K562 (cell line): ENCODE results near the gene LSM12. TPM values are rescaled to one million over a fixed set of nuclear protein-coding genes. Genes with fewer than 3 reads are reported as not detected.
A peak's percentile ranks its signal among the peaks of the same experiment; 100 is the strongest.

ENCODE experiments used
- ATAC-seq: fragments of 200-7000 bp; cut with Tn5 transposase; 3 replicates; pipeline ENCODE4 v1.9.1; 2020; ENCODE audit warnings: moderate library complexity
- BruUV-seq: library from RNA; stranded (reverse); fragments of 400-500 nt; replicated peaks from 2 replicates; lab custom pipeline; 2021; lab: Mats Ljungman, UMichigan
- CTCF ChIA-PET: fragments of 300-600 bp; formaldehyde crosslinking; extraction: SDS; loops from one replicate; lab custom pipeline; 2021; ENCODE audit warnings: low intra/inter-chr PET ratio; lab: Yijun Ruan, JAX
- POLR2A ChIA-PET: fragments of 300-600, 350-650 bp; sonication (Branson Sonifier 250); formaldehyde crosslinking; extraction: SDS; loops from one replicate; lab custom pipeline; 2021; ENCODE audit warnings: antibody characterized with exemption, inconsistent platforms; lab: Yijun Ruan, JAX
- DNase-seq, 4 experiments: peaks; one replicate each; pipeline versions ENCODE4 v3.0.0 to v3.0.0-alpha.2; 2011 to 2018; ENCODE audit warnings: low spot score in 3 of 4, mixed read lengths in 3 of 4; ENCODE audit errors: extremely low read depth in 1 of 4
- FAIRE-seq: peaks from 2 replicates; lab custom pipeline; 2011; peaks lifted over from hg19 to GRCh38; lab: Jason Lieb, UNC
- H2AFZ ChIP-seq: 2 replicates; pipeline ENCODE4 v1.6.0; 2011; ENCODE audit warnings: low read depth, low read length, control low read depth, inconsistent platforms
- H3K27ac ChIP-seq: fragments of 200-600 bp; 3 replicates; pipeline ENCODE4 v1.8.0; 2011; ENCODE audit warnings: low read depth, mild to moderate bottlenecking, control low read depth, inconsistent platforms, low read length, moderate library complexity, mixed read lengths; ENCODE audit errors: extremely low read depth
- H3K27me3 ChIP-seq, 2 experiments: fragments of 300-600 bp in 1 of 2; 2 replicates in 1 of 2; 3 replicates in 1 of 2; pipeline versions ENCODE4 v1.6.0 to v1.8.0; 2011; ENCODE audit warnings: inconsistent platforms in 2 of 2, low read length in 2 of 2, mild to moderate bottlenecking in 1 of 2, mixed read lengths in 1 of 2, moderate library complexity in 1 of 2; ENCODE audit not compliant: control insufficient read depth in 2 of 2, insufficient read depth in 2 of 2
- H3K36me3 ChIP-seq: fragments of 300-600 bp; 3 replicates; pipeline ENCODE4 v1.8.0; 2011; ENCODE audit warnings: mild to moderate bottlenecking, low read length, inconsistent platforms; ENCODE audit not compliant: control insufficient read depth, insufficient read depth
- H3K4me1 ChIP-seq, 2 experiments: fragments of 200-600 bp in 1 of 2; replicated peaks in 1 of 2; 2 replicates in 1 of 2; 3 replicates in 1 of 2; pipeline versions ENCODE4 v1.5.1 to v1.8.0; 2011; ENCODE audit warnings: inconsistent platforms in 2 of 2, low read length in 2 of 2, mild to moderate bottlenecking in 1 of 2, mixed read lengths in 1 of 2, moderate library complexity in 1 of 2; ENCODE audit not compliant: control insufficient read depth in 2 of 2, insufficient read depth in 2 of 2
- H3K4me2 ChIP-seq: 2 replicates; pipeline ENCODE4 v1.6.1; 2011; ENCODE audit warnings: low read length, control low read depth, inconsistent platforms, mixed read lengths; ENCODE audit not compliant: insufficient read depth
- H3K4me3 ChIP-seq: fragments of 200-600 bp; sonication (generic), shearing (Covaris generic); 2 replicates; pipeline ENCODE4 v1.5.1; 2016; ENCODE audit warnings: control low read depth, inconsistent platforms
- H3K79me2 ChIP-seq: fragments of 200-600 bp; 3 replicates; pipeline ENCODE4 v1.8.0; 2011; ENCODE audit warnings: low read length, inconsistent platforms; ENCODE audit not compliant: control insufficient read depth, insufficient read depth
- H3K9ac ChIP-seq, 2 experiments: 2 replicates each; pipeline versions ENCODE4 v1.6.0 to v1.6.1; 2011; ENCODE audit warnings: low read depth in 2 of 2, low read length in 2 of 2, control low read depth in 1 of 2, inconsistent platforms in 1 of 2, mild to moderate bottlenecking in 1 of 2, mixed read lengths in 1 of 2; ENCODE audit not compliant: insufficient read depth in 1 of 2
- H3K9me1 ChIP-seq: one replicate; pipeline ENCODE4 v1.6.0; 2011; ENCODE audit warnings: inconsistent platforms, mild to moderate bottlenecking, low read length, moderate library complexity; ENCODE audit not compliant: control insufficient read depth, insufficient read depth
- H3K9me3 ChIP-seq: replicated peaks from 2 replicates; pipeline ENCODE4 v1.5.1; 2011; ENCODE audit warnings: low read depth, low read length, inconsistent platforms; ENCODE audit not compliant: control insufficient read depth, insufficient read depth
- H4K20me1 ChIP-seq: replicated peaks from 2 replicates; pipeline ENCODE4 v1.6.1; 2011; ENCODE audit warnings: low read length, inconsistent platforms, mixed read lengths; ENCODE audit not compliant: control insufficient read depth, insufficient read depth
- ZBTB7A ChIP-seq: IDR thresholded peaks from 2 replicates; pipeline ENCODE4 v1.6.1; 2011; ENCODE audit warnings: low read depth, mild to moderate bottlenecking, low read length, moderate library complexity, borderline replicate concordance; ENCODE audit not compliant: control insufficient read depth
- ZNF407 ChIP-seq: fragments of 450-650 bp; IDR thresholded peaks from 2 replicates; pipeline ENCODE4 v1.6.1; 2016; ENCODE audit warnings: low read depth
- WGBS: fragments of 100-300 bp; shearing (Covaris generic); methylation state at CpG from one replicate; pipeline ENCODE4 v1.1.6; 2016; ENCODE audit warnings: low coverage, mixed read lengths; ENCODE audit not compliant: insufficient coverage; ENCODE audit errors: missing lambda C conversion rate; 5-methylcytosine and 5-hydroxymethylcytosine counted together
- in situ Hi-C: fragments of 300-500 bp; cut with MboI; formaldehyde crosslinking; loops from 4 replicates; pipeline ENCODE4 v1.15.0; 2018; ENCODE audit warnings: inconsistent platforms, mixed read lengths
- intact Hi-C: fragments of 100-400 bp; cut with micrococcal nuclease; formaldehyde crosslinking; loops from 2 replicates; pipeline ENCODE4 v1.14.2; 2022
- polyA plus RNA-seq, 8 experiments: library from polyadenylated mRNA; depleted of rRNA in 4 of 8; stranded (reverse) in 5 of 8; unstranded in 3 of 8; fragments of >200 nt; fragmentation: Nextera tagmentation in 2 of 8; fragmentation: Illumina TruSeq in 1 of 8; extraction: Ambion mirVana in 2 of 8; extraction: Trizol in 1 of 8; gene quantifications; 2 replicates each; pipeline versions ENCODE4 v1.2.1 to v1.2.3, GENCODE V29; 2011 to 2014; ENCODE audit warnings: inconsistent platforms in 1 of 8, missing spikeins in 1 of 8
- total RNA-seq, 7 experiments: library from RNA; depleted of rRNA in 6 of 7; stranded (reverse); fragments of >200 nt in 6 of 7; fragmentation: Illumina TruSeq in 2 of 7; extraction: Trizol in 2 of 7; gene quantifications; 2 replicates each; pipeline versions ENCODE4 v1.2.1 to v1.2.3, GENCODE V29; 2011 to 2021; ENCODE audit warnings: low replicate concordance in 1 of 7

Gene LSM12
- total and polyA plus RNA-seq, 9 of the 15 experiments (the other 6 are each of a cell fraction or from before 2014, with no cell fraction given) = 53.0 to 258 (median 89.3) TPM

GRCh38 chr17:44014133-44014436 is 52.4 kb downstream of the LSM12 start:
- WGBS = 8% methylated on average over 11 of the region's 12 CpGs
- peak overlapping the region; percentile 97 for H2AFZ ChIP-seq
- intact Hi-C loops (loop anchor here (10.0 kb wide), 1 partner anchor 151 kb away; no protein-coding TSS in a partner anchor), in situ Hi-C loops (no loop called here)
- peaks cover 12% of the 10 kb centered on the region; the same call in 2 of the 3 replicates for H3K79me2 ChIP-seq
- no peaks in the 10 kb centered on the region for H4K20me1 ChIP-seq
- no peak for DNase-seq
- H3K27ac ChIP-seq = peak overlapping the region; percentile 73; the same call in 2 of the 3 replicates
- no peak; the same call in 2 of the 3 replicates for ATAC-seq
- FAIRE-seq = no peak
- H3K9ac ChIP-seq = peak overlapping the region; percentile 92 to 99
- H3K9me1 ChIP-seq = no peaks in the 10 kb centered on the region
- peak overlapping the region; percentile 89 for H3K4me2 ChIP-seq
- peaks cover 16% of the 10 kb centered on the region; the same call in 1 of the 3 replicates for H3K36me3 ChIP-seq
- no peaks in the 10 kb centered on the region for H3K27me3 ChIP-seq
- peaks cover 14 to 20% of the 10 kb centered on the region in 2 experiments; a peak in 4 of 5 replicates for H3K4me1 ChIP-seq
- POLR2A ChIA-PET = interaction anchor here (0.7 to 1.1 kb wide), 3 partner anchors 15 to 27 kb away, joined by 3 to 4 read pairs (median 4); no protein-coding TSS in a partner anchor
- CTCF ChIA-PET = no interaction called here
- 0 out of 2 replicates have a peak, but pooled peaks have one; percentile 5 for TF ChIP-seq ZBTB7A
- TF ChIP-seq ZNF407 = no peak
- TF ChIP-seq, all 486 proteins: peak for 1
- H3K4me3 ChIP-seq = peak overlapping the region; percentile 72
- no TSS peak for BruUV-seq
- no peaks in the 10 kb centered on the region for H3K9me3 ChIP-seq
